ENCODE data around the gene STAT3.

GRCh38 chr17:42348104-42348503, 40.1 kb downstream of the STAT3 start:
- TF ChIP-seq EZH2 (IDR thresholded peaks at IDR 0.05; ENCODE audit: borderline replicate concordance, low read depth, low read length, poor library complexity, severe bottlenecking) = no peak
- no peak for TF ChIP-seq CTCF (conservative IDR thresholded peaks at IDR 0.05; ENCODE audit: low read depth, low read length)

Measured in A673 (cell line).